GM13976 (cell line): Measurements from ENCODE around the gene OR9Q1.

ENCODE experiments used
- DNase-seq: peaks from one replicate; pipeline ENCODE4 v3.0.0; 2012; ENCODE audit warnings: low spot score
- CTCF ChIP-seq: IDR thresholded peaks from 2 replicates; pipeline ENCODE4 v1.5.1; 2012; ENCODE audit warnings: borderline replicate concordance, mild to moderate bottlenecking; ENCODE audit not compliant: insufficient read depth; ENCODE audit errors: extremely low read depth, missing control alignments, control extremely low read depth
- in situ Hi-C: fragments of 300-500 bp; cut with MboI; formaldehyde crosslinking; loops from one replicate; pipeline ENCODE4 v1.12.0; 2022; ENCODE audit warnings: low sequenced_read_pairs, mixed read lengths, inconsistent platforms; ENCODE audit not compliant: unreplicated experiment

OR9Q1 gene

GRCh38 chr11:58068655-58069054 is 45.0 kb downstream of the OR9Q1 start:
- no peak for DNase-seq
- no peak for TF ChIP-seq CTCF
- in situ Hi-C loops = no loop called here

GRCh38 chr11:58070585-58070984 is 46.9 kb downstream of the OR9Q1 start:
- TF ChIP-seq CTCF = no peak
- no peak for DNase-seq
- in situ Hi-C loops = no loop called here

GRCh38 chr11:58075781-58076180 is 52.1 kb downstream of the OR9Q1 start:
- in situ Hi-C loops = no loop called here
- no peak for DNase-seq
- no peak for TF ChIP-seq CTCF

GRCh38 chr11:58086528-58086927 is 62.8 kb downstream of the OR9Q1 start:
- in situ Hi-C loops = no loop called here
- no peak for DNase-seq
- TF ChIP-seq CTCF = no peak

- DNase-seq = no peak
- in situ Hi-C loops = no loop called here
Measured at GRCh38 chr11:58097437-58097836, 73.8 kb downstream of the OR9Q1 start.

GRCh38 chr11:58121096-58121495 is 97.4 kb downstream of the OR9Q1 start:
- in situ Hi-C loops = no loop called here
- TF ChIP-seq CTCF = no peak

More at GRCh38 chr11:58097437-58097836, 73.8 kb downstream of the OR9Q1 start:
- no peak for TF ChIP-seq CTCF

GRCh38 chr11:58125469-58125868 is 101.8 kb downstream of the OR9Q1 start, which contains the start of gene OR9I1:
Gene OR9I1, minus strand, starts transcription at chr11:58125530. Its CDS starts 6,086 bp downstream, at chr11:58119444.
- TF ChIP-seq CTCF = no peak
- no peak for DNase-seq
- in situ Hi-C loops = no loop called here

More at GRCh38 chr11:58121096-58121495, 97.4 kb downstream of the OR9Q1 start:
- DNase-seq = no peak
